Thoracic aorta (tissue), 2 donors: ENCODE measurements around the gene RAPSN. TPM values are rescaled to one million over a fixed set of nuclear protein-coding genes. Genes with fewer than 3 reads are reported as not detected.

Experiments used
- ATAC-seq: fragments of 150-250 bp; one replicate; pipeline ENCODE4 v1.8.0; 2017; ENCODE audit warnings: low read depth; ENCODE audit not compliant: insufficient number of reproducible peaks, low FRiP score
- DNase-seq: peaks from one replicate; pipeline ENCODE4 v3.0.0-alpha.2; 2020; ENCODE audit warnings: low spot score
- H3K27ac ChIP-seq, 2 donors: fragments of 200-600 bp; sonication (generic); 1 replicate in 1 of 2; 2 replicates in 1 of 2; pipeline ENCODE4 v1.5.1; 2016; ENCODE audit warnings: mild to moderate bottlenecking in 2 of 2, moderate library complexity in 2 of 2
- H3K27me3 ChIP-seq: fragments of 200-600 bp; sonication (generic); replicated peaks from 2 replicates; pipeline ENCODE4 v1.6.0; 2016; ENCODE audit warnings: mild to moderate bottlenecking; ENCODE audit not compliant: insufficient read depth
- H3K36me3 ChIP-seq: fragments of 200-600 bp; sonication (generic); one replicate; pipeline ENCODE4 v1.5.1; 2016
- H3K4me1 ChIP-seq, 2 donors: fragments of 200-600 bp; sonication (generic); 1 replicate in 1 of 2; 2 replicates in 1 of 2; pipeline versions ENCODE4 v1.5.1 to v1.6.0; 2016; ENCODE audit warnings: low read depth in 2 of 2, mild to moderate bottlenecking in 1 of 2; ENCODE audit not compliant: control insufficient read depth in 1 of 2
- H3K4me3 ChIP-seq: fragments of 200-600 bp; sonication (generic); 2 replicates; pipeline ENCODE4 v1.5.1; 2016; ENCODE audit warnings: mild to moderate bottlenecking
- H3K9me3 ChIP-seq: fragments of 200-600 bp; sonication (generic); 2 replicates; pipeline ENCODE4 v1.5.1; 2016
- total RNA-seq, 2 donors: library from RNA; depleted of rRNA; stranded (reverse); fragments of >200 nt; gene quantifications; one replicate each; pipeline versions ENCODE4 v1.1.0 to v1.2.3, GENCODE V29; 2016
- TF ChIP-seq, protein P1 (sequence below): fragments of 200-600 bp; sonication (generic); IDR thresholded peaks from one replicate; pipeline ENCODE4 v1.5.1; 2019; ENCODE audit warnings: antibody characterized with exemption

RAPSN gene
- total RNA-seq, 2 donors from 2014 or later = 0.41 TPM; not detected in 1

- Histone ChIP-seq H3K9me3 (no peaks in the 10 kb centered on the region), H3K27ac (peak overlapping the region; percentile 43 to 71), H3K27me3 (no peaks in the 10 kb centered on the region), H3K4me3 (peak overlapping the region; percentile 46), H3K36me3 (no peaks in the 10 kb centered on the region), H3K4me1 (peaks cover 5 to 8% of the 10 kb centered on the region in 2 donors)
- TF ChIP-seq, protein P1, sequence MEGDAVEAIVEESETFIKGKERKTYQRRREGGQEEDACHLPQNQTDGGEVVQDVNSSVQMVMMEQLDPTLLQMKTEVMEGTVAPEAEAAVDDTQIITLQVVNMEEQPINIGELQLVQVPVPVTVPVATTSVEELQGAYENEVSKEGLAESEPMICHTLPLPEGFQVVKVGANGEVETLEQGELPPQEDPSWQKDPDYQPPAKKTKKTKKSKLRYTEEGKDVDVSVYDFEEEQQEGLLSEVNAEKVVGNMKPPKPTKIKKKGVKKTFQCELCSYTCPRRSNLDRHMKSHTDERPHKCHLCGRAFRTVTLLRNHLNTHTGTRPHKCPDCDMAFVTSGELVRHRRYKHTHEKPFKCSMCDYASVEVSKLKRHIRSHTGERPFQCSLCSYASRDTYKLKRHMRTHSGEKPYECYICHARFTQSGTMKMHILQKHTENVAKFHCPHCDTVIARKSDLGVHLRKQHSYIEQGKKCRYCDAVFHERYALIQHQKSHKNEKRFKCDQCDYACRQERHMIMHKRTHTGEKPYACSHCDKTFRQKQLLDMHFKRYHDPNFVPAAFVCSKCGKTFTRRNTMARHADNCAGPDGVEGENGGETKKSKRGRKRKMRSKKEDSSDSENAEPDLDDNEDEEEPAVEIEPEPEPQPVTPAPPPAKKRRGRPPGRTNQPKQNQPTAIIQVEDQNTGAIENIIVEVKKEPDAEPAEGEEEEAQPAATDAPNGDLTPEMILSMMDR = no peak
- DNase-seq (no peak), ATAC-seq (no peak)
Observed at GRCh38 chr11:47395223-47396048, 53.5 kb downstream of the RAPSN start.

DNA sequence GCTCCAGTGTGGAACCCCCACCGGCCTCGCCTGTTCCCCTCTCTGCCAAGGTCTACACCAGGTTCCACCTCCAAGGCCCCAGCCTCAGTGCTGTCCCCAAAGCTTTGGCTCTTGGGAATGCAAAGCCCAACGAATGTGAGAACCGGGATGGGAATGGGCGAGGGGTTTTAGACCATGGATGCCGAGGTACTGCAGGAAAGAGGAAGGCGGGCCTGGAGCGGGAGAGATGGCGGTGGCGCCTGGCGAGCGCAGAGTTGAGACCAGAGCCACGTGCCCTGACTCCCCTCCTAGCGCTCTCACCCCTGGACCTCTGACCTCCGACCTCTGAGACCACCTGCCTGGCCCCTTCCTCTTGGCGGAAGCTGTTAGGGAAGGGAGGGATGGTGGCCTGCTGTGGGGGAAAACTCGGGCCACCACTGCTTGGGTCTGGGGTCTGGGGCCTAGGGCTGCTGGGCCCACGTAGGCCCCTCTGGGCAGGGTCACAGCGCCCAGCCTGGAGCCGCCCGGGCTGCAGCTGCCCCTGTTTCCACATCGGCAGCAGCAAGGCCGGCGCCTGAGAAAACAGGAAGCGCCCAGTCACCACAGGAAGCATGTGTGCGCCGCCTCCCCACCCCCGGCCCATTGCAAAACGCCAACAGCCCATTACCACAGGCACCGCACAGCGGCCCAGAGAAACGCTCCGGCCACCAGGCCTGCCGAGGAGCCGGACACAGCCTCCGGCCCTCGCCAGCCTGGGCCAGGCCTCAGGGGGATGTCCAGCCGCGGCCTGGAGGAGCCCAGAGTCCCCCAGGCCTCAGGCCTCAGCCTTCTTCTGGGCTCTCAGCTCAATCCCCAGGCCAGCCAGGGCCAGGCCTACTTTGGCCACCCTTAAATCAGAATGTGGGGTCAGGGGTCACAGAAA lies 54.4 kb downstream of the RAPSN start:
- peaks cover 0 to 2% of the 10 kb centered on the region in 2 donors for H3K4me1 ChIP-seq
- H3K4me3 ChIP-seq = peak overlapping the region; percentile 46
- no peak for ATAC-seq
- peak overlapping the region; percentile 43 to 71 for H3K27ac ChIP-seq
- TF ChIP-seq, protein P1 = no peak
- DNase-seq = no peak
- H3K9me3 ChIP-seq = no peaks in the 10 kb centered on the region
- H3K36me3 ChIP-seq = no peaks in the 10 kb centered on the region
- no peaks in the 10 kb centered on the region for H3K27me3 ChIP-seq

- no peak for ATAC-seq
- TF ChIP-seq, protein P1 = no peak
- Histone ChIP-seq H3K36me3 (no peaks in the 10 kb centered on the region), H3K4me3 (peak overlapping the region; percentile 46), H3K27ac (peak overlapping the region in 1 of 2 donors; percentile 71), H3K4me1 (no peaks in the 10 kb centered on the region), H3K27me3 (no peaks in the 10 kb centered on the region), H3K9me3 (no peaks in the 10 kb centered on the region)
- no peak for DNase-seq
Observed at GRCh38 chr11:47394050-47394321, 55.0 kb downstream of the RAPSN start.

- H3K4me1 ChIP-seq = no peaks in the 10 kb centered on the region
- H3K27me3 ChIP-seq = no peaks in the 10 kb centered on the region
- DNase-seq = no peak
- no peaks in the 10 kb centered on the region for H3K36me3 ChIP-seq
- no peak overlapping the region for H3K4me3 ChIP-seq
- H3K27ac ChIP-seq = peak overlapping the region in 1 of 2 donors; percentile 71
- H3K9me3 ChIP-seq = no peaks in the 10 kb centered on the region
- no peak for ATAC-seq
- TF ChIP-seq, protein P1 = no peak
Observed at GRCh38 chr11:47393163-47394049, 55.5 kb downstream of the RAPSN start.
